ENCODE results near the gene MPPED1.
A peak's percentile ranks its signal among the peaks of the same experiment; 100 is the strongest.

The MPPED1 gene

DNA sequence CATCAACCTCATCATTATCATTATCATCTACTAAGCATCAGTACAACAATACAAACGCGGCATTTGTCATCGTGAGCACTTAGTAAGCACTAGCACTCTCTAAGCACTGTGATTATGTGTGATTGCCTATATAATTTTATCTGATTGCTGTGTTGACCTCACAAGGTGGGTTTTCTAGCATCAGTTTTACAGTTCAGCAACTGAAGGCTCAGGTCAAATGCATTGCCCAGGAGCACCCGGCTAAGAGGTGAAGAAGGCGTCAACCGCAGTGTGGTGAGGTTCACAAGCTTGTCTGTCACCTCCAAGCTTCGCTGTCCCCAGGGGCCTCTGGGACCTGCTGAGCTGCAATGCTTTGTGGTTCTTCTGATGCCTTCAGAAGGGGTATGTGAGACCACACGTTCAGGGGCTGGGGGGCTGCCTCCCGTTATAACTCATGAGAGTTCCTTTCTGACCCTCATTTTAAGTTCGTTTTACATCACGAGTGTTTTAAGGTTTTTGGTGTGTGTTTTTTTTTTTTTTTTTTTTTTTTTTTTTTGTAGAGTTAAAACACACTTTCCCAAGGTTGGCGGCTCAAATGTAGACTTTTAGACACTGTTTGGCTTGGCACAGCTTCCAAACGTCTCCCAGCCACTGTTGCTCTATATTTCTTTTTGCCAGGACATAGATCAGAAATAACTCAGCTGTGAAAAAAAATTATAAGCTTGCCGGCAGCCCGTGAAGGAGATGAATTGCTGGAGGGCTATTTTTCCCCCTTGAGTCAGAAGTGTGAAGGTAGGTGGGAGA is 34.9 kb upstream of the MPPED1 start:
- no peak for DNase-seq (ENCODE audit: extremely low read depth, low read depth)
- no peak overlapping the region for H3K4me3 ChIP-seq (replicated peaks; ENCODE audit: low read depth, low read length)
- TF ChIP-seq, protein P1, sequence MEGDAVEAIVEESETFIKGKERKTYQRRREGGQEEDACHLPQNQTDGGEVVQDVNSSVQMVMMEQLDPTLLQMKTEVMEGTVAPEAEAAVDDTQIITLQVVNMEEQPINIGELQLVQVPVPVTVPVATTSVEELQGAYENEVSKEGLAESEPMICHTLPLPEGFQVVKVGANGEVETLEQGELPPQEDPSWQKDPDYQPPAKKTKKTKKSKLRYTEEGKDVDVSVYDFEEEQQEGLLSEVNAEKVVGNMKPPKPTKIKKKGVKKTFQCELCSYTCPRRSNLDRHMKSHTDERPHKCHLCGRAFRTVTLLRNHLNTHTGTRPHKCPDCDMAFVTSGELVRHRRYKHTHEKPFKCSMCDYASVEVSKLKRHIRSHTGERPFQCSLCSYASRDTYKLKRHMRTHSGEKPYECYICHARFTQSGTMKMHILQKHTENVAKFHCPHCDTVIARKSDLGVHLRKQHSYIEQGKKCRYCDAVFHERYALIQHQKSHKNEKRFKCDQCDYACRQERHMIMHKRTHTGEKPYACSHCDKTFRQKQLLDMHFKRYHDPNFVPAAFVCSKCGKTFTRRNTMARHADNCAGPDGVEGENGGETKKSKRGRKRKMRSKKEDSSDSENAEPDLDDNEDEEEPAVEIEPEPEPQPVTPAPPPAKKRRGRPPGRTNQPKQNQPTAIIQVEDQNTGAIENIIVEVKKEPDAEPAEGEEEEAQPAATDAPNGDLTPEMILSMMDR (IDR thresholded peaks at IDR 0.05; ENCODE audit: low read depth, low read length, missing control alignments): no peak

GRCh38 chr22:43377548-43377895 is 34.3 kb upstream of the MPPED1 start:
- H3K4me3 ChIP-seq (replicated peaks; ENCODE audit: low read depth, low read length): no peak overlapping the region
- TF ChIP-seq, protein P1 (IDR thresholded peaks at IDR 0.05; ENCODE audit: low read depth, low read length, missing control alignments): no peak
- DNase-seq (ENCODE audit: extremely low read depth, low read depth): no peak

- DNase-seq (ENCODE audit: extremely low read depth, low read depth): no peak
- no peak overlapping the region for H3K4me3 ChIP-seq (replicated peaks; ENCODE audit: low read depth, low read length)
These were observed 33.7 kb upstream of the MPPED1 start for GRCh38 chr22:43377896-43378704.

GRCh38 chr22:43381693-43382092 is 30.1 kb upstream of the MPPED1 start:
- H3K4me3 ChIP-seq (replicated peaks; ENCODE audit: low read depth, low read length): no peak overlapping the region
- TF ChIP-seq, protein P1 (IDR thresholded peaks at IDR 0.05; ENCODE audit: low read depth, low read length, missing control alignments): no peak
- DNase-seq (ENCODE audit: extremely low read depth, low read depth): no peak

More at GRCh38 chr22:43377896-43378704, 33.7 kb upstream of the MPPED1 start:
- TF ChIP-seq, protein P1 (IDR thresholded peaks at IDR 0.05; ENCODE audit: low read depth, low read length, missing control alignments): no peak

DNA sequence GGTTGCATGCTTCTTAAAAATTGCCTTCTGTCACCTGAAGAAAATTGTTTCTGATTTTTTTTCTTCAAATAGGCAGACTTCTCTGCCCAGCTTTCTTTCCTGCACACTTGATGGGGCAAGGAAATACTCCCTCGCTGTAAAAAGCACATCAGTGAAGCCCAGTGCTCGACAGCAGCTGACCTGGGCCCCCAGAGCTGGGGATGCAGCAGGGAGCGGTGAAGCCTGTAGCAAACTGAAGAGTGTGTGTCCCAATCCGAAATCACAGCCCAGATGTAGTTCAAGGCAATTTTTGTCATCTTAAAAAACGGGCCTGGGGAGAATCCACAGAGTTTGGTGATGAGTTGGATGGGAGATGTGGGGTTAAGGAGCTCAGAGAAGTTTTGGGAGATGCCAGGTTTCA is 27.0 kb upstream of the MPPED1 start:
- H3K4me3 ChIP-seq (replicated peaks; ENCODE audit: low read depth, low read length): no peak overlapping the region
- no peak for DNase-seq (ENCODE audit: extremely low read depth, low read depth)
- TF ChIP-seq, protein P1 (IDR thresholded peaks at IDR 0.05; ENCODE audit: low read depth, low read length, missing control alignments): no peak

- H3K4me3 ChIP-seq (replicated peaks; ENCODE audit: low read depth, low read length): no peak overlapping the region
- TF ChIP-seq, protein P1 (IDR thresholded peaks at IDR 0.05; ENCODE audit: low read depth, low read length, missing control alignments): peak; percentile 92
- peak; percentile 17 for DNase-seq (ENCODE audit: extremely low read depth, low read depth)
These were observed 25.8 kb upstream of the MPPED1 start for GRCh38 chr22:43385770-43386641.

Data from HFF-Myc (cell line).